CD14-positive monocyte (primary cell): ENCODE results near the gene SORBS2. TPM values are rescaled to one million over a fixed set of nuclear protein-coding genes. Genes with fewer than 3 reads are reported as not detected.

Experiments used
- DNase-seq, 3 donors: peaks; one replicate each; pipeline ENCODE4 v3.0.0-alpha.2; 2011 to 2022
- H2AFZ ChIP-seq: 2 replicates; pipeline ENCODE4 v1.6.0; 2012; ENCODE audit warnings: mild to moderate bottlenecking, low read depth, low read length, inconsistent platforms; ENCODE audit not compliant: insufficient read depth, poor library complexity, severe bottlenecking
- H3K27ac ChIP-seq, 2 donors: 1 replicate in 1 of 2; 2 replicates in 1 of 2; pipeline ENCODE4 v1.5.1; 2012 to 2013; ENCODE audit warnings: low read length in 2 of 2, control low read depth in 1 of 2, inconsistent platforms in 1 of 2, low read depth in 1 of 2, mild to moderate bottlenecking in 1 of 2
- H3K27me3 ChIP-seq, 2 donors: one replicate each; pipeline versions ENCODE4 v1.6.0 to v1.6.1; 2011 to 2013; ENCODE audit warnings: low read length in 2 of 2; ENCODE audit not compliant: control insufficient read depth in 2 of 2, insufficient read depth in 2 of 2
- H3K36me3 ChIP-seq, 2 donors: replicated peaks in 1 of 2; 1 replicate in 1 of 2; 2 replicates in 1 of 2; pipeline versions ENCODE4 v1.5.1 to v1.6.1; 2012 to 2013; ENCODE audit warnings: low read length in 2 of 2, control low read depth in 1 of 2, inconsistent platforms in 1 of 2, mild to moderate bottlenecking in 1 of 2; ENCODE audit not compliant: insufficient read depth in 2 of 2, control insufficient read depth in 1 of 2
- H3K4me1 ChIP-seq, 2 donors: 1 replicate in 1 of 2; 2 replicates in 1 of 2; pipeline versions ENCODE4 v1.5.1 to v1.6.1; 2012 to 2013; ENCODE audit warnings: low read length in 2 of 2, control low read depth in 1 of 2, inconsistent platforms in 1 of 2, mild to moderate bottlenecking in 1 of 2, moderate library complexity in 1 of 2; ENCODE audit not compliant: insufficient read depth in 2 of 2, control insufficient read depth in 1 of 2
- H3K4me2 ChIP-seq: replicated peaks from 2 replicates; pipeline ENCODE3; 2012; ENCODE audit warnings: low read length, moderate library complexity, mild to moderate bottlenecking; ENCODE audit not compliant: poor library complexity, severe bottlenecking; ENCODE audit errors: extremely low read depth
- H3K4me3 ChIP-seq, 3 experiments: fragments of 200-600 bp in 1 of 3; sonication (generic) in 1 of 3; replicated peaks in 1 of 3; 1 replicate in 2 of 3; 2 replicates in 1 of 3; pipeline ENCODE4 v1.5.1; 2011 to 2013; ENCODE audit warnings: low read length in 3 of 3, mild to moderate bottlenecking in 3 of 3, control low read depth in 2 of 3, low read depth in 2 of 3, inconsistent platforms in 1 of 3, moderate library complexity in 1 of 3
- H3K79me2 ChIP-seq: 2 replicates; pipeline ENCODE4 v1.6.0; 2012; ENCODE audit warnings: mild to moderate bottlenecking, control low read depth, inconsistent platforms, low read length, moderate library complexity; ENCODE audit not compliant: insufficient read depth
- H3K9ac ChIP-seq: 2 replicates; pipeline ENCODE4 v1.6.0; 2017; ENCODE audit warnings: low read length, mild to moderate bottlenecking; ENCODE audit not compliant: insufficient read depth, poor library complexity, severe bottlenecking
- H3K9me3 ChIP-seq, 2 donors: replicated peaks in 1 of 2; 1 replicate in 1 of 2; 2 replicates in 1 of 2; pipeline versions ENCODE4 v1.5.1 to v1.6.1; 2012 to 2013; ENCODE audit warnings: low read length in 2 of 2, control low read depth in 1 of 2; ENCODE audit not compliant: control insufficient read depth in 1 of 2, insufficient read depth in 1 of 2
- H4K20me1 ChIP-seq: 2 replicates; pipeline ENCODE4 v1.6.0; 2012; ENCODE audit warnings: mild to moderate bottlenecking, low read length, control low read depth, moderate library complexity; ENCODE audit not compliant: insufficient read depth
- H3K27ac Mint-ChIP-seq, 7 donors: one replicate each; pipeline ENCODE4 v1.8.0; 2020; ENCODE audit warnings: mild to moderate bottlenecking in 7 of 7, mixed read lengths in 7 of 7, moderate library complexity in 6 of 7, inconsistent platforms in 2 of 7
- H3K27me3 Mint-ChIP-seq, 3 donors: one replicate each; pipeline ENCODE4 v1.8.0; 2021 to 2022; ENCODE audit warnings: low read depth in 3 of 3, mild to moderate bottlenecking in 3 of 3, mixed read lengths in 3 of 3, moderate library complexity in 3 of 3, inconsistent platforms in 1 of 3
- H3K36me3 Mint-ChIP-seq, 2 donors: one replicate each; pipeline ENCODE4 v1.8.0; 2020; ENCODE audit warnings: mixed read lengths in 2 of 2, inconsistent platforms in 1 of 2, mild to moderate bottlenecking in 1 of 2
- H3K4me1 Mint-ChIP-seq: one replicate; pipeline ENCODE4 v1.8.0; 2020; ENCODE audit warnings: mild to moderate bottlenecking, mixed read lengths
- H3K4me3 Mint-ChIP-seq, 2 donors: one replicate each; pipeline ENCODE4 v1.8.0; 2020; ENCODE audit warnings: mild to moderate bottlenecking in 2 of 2, mixed read lengths in 2 of 2, moderate library complexity in 1 of 2
- H3K9me3 Mint-ChIP-seq, 7 donors: one replicate each; pipeline ENCODE4 v1.8.0; 2020 to 2022; ENCODE audit warnings: mixed read lengths in 7 of 7, mild to moderate bottlenecking in 6 of 7, moderate library complexity in 6 of 7, inconsistent platforms in 2 of 7
- CTCF ChIP-seq: fragments of 200-600 bp; IDR thresholded peaks from one replicate; pipeline ENCODE4 v1.8.0; 2022; ENCODE audit warnings: antibody characterized with exemption, mild to moderate bottlenecking
- WGBS: methylation state at CpG from one replicate; pipeline ENCODE4 v1.1.5; 2013; ENCODE audit warnings: missing lambda C conversion rate; ENCODE audit not compliant: insufficient coverage; 5-methylcytosine and 5-hydroxymethylcytosine counted together
- intact Hi-C, 2 donors: fragments of 100-400 bp; cut with micrococcal nuclease; formaldehyde crosslinking; loops; one replicate each; pipeline versions ENCODE4 v1.15.0 to v1.15.1; 2023
- polyA plus RNA-seq, 3 donors: library from polyadenylated mRNA; depleted of rRNA in 1 of 3; unstranded in 2 of 3; stranded (reverse) in 1 of 3; fragments of 300-500 nt in 2 of 3; fragments of >200 nt in 1 of 3; fragmentation: Illumina TruSeq in 2 of 3; gene quantifications; 1 replicate in 2 of 3; 2 replicates in 1 of 3; pipeline ENCODE4 v1.2.3, GENCODE V29; 2012 to 2021

The SORBS2 gene
- polyA plus RNA-seq, 3 donors: not detected

GRCh38 chr4:185540487-185541120 lies 271.4 kb downstream of the SORBS2 start:
- Histone ChIP-seq H4K20me1 (no peaks in the 10 kb centered on the region), H3K4me3 (no peak overlapping the region), H2AFZ (no peak overlapping the region), H3K27ac (no peak overlapping the region), H3K36me3 (no peaks in the 10 kb centered on the region), H3K4me1 (no peaks in the 10 kb centered on the region), H3K4me2 (no peak overlapping the region), H3K9ac (no peak overlapping the region), H3K79me2 (no peaks in the 10 kb centered on the region), H3K9me3 (no peaks in the 10 kb centered on the region), H3K27me3 (peaks cover 36 to 55% of the 10 kb centered on the region in 2 donors)
- peaks cover 10 to 20% (median 20%) of the 10 kb centered on the region in 3 donors for H3K27me3 Mint-ChIP-seq
- no peak for DNase-seq
- H3K36me3 Mint-ChIP-seq: no peaks in the 10 kb centered on the region
- H3K4me1 Mint-ChIP-seq: no peaks in the 10 kb centered on the region
- H3K4me3 Mint-ChIP-seq: no peak overlapping the region
- no peak overlapping the region for H3K27ac Mint-ChIP-seq
- no CpG with 5 or more reads among the region's 3 CpGs for WGBS
- intact Hi-C loops: no loop called here
- peaks cover 0 to 1% (median 0%) of the 10 kb centered on the region in 7 donors for H3K9me3 Mint-ChIP-seq
- no peak for TF ChIP-seq CTCF

DNA sequence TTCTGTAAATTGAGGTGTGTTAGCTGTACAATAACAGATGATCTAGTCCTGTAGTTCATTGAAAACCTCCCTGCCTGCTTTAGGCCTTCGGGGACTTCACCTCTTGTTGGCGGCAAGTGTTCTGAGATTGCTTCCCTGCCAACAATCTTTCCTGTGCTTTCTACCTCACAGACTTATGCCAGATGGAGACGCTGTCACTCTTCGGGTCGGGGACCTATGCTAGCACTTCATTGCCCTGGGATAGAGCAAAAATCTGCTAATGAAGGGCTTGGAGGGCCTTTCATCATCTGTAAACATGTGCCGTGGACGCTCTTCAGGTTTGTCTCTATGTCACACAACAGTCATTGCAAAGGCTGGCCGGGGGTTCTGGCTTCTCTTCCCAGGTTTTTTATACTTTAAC lies 272.0 kb downstream of the SORBS2 start:
- peaks cover 36 to 54% of the 10 kb centered on the region in 2 donors for H3K27me3 ChIP-seq

More for the DNA sequence above, 272.0 kb downstream of the SORBS2 start:
- DNase-seq: no peak
- Histone ChIP-seq H3K79me2 (no peaks in the 10 kb centered on the region), H3K4me3 (no peak overlapping the region), H3K4me2 (no peak overlapping the region), H2AFZ (no peak overlapping the region), H3K9ac (no peak overlapping the region), H3K36me3 (no peaks in the 10 kb centered on the region), H3K27ac (no peak overlapping the region), H3K4me1 (no peaks in the 10 kb centered on the region), H3K9me3 (no peaks in the 10 kb centered on the region), H4K20me1 (no peaks in the 10 kb centered on the region)
- Mint-ChIP-seq H3K36me3 (no peaks in the 10 kb centered on the region), H3K4me1 (no peaks in the 10 kb centered on the region), H3K27ac (no peak overlapping the region), H3K4me3 (no peak overlapping the region), H3K27me3 (peaks cover 14 to 24% (median 21%) of the 10 kb centered on the region in 3 donors), H3K9me3 (peaks cover 0 to 1% (median 0%) of the 10 kb centered on the region in 7 donors)
- no peak for TF ChIP-seq CTCF
- WGBS: 53% methylated on average over 3 of the region's 8 CpGs
- intact Hi-C loops: no loop called here
